ENCODE data around the gene KRT9. TPM values are rescaled to one million over a fixed set of nuclear protein-coding genes. Genes with fewer than 3 reads are reported as not detected.

The KRT9 gene
- total RNA-seq, 1 donor from 2014 or later: 0.30 TPM

DNA sequence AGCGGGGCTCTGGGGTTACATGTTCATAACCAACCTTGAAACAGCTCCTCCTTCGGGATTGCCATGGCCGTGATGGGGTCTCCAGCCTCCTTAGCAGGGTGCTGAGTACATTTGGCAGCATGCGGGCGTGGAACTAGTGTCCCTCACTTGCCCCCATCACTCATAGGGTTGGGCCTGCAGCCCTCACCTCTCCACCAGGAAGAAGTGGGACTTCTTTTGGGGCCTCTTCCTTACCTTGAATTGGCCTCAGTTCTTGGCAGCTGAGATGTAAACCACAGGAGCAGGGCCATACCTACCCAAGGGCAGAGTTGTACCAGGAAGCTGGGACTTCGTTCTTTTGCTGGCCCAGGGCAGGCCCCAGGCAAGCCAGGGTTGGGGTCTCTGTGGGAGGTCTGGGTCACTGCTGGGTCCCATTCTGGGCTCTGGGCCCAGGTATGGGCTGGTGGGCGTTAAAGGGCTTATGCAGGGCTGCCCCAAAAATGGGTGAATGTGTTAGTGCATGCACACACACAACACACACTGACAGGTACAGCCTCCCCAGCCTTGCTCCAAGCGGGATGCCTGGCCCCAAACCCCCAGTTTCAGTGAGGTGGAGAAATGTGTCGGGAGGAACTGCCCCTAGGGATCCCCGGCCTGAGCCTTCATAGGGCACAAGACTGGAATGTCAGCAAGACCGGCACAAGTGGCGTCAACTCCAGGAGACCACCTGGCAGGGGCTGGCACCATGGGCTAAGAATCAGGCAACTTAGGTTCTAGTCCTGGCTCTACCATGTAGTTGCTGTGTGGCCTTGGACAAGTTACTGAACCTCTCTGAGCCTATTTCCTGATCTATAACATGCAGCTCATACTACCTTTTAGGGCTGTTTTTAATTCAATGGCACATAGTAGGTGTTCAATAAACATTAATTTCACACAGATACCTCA is 49.3 kb downstream of the KRT9 start:
- Mint-ChIP-seq H3K9me3 (ENCODE audit: unreplicated experiment) (no peaks in the 10 kb centered on the region), H3K27me3 (ENCODE audit: unreplicated experiment) (peaks cover 6% of the 10 kb centered on the region), H3K4me3 (ENCODE audit: unreplicated experiment) (no peak overlapping the region), H3K27ac (ENCODE audit: unreplicated experiment) (no peak overlapping the region), H3K4me1 (ENCODE audit: unreplicated experiment) (peaks cover 16% of the 10 kb centered on the region), H3K36me3 (ENCODE audit: unreplicated experiment) (no peaks in the 10 kb centered on the region)
- TF ChIP-seq, protein P1, sequence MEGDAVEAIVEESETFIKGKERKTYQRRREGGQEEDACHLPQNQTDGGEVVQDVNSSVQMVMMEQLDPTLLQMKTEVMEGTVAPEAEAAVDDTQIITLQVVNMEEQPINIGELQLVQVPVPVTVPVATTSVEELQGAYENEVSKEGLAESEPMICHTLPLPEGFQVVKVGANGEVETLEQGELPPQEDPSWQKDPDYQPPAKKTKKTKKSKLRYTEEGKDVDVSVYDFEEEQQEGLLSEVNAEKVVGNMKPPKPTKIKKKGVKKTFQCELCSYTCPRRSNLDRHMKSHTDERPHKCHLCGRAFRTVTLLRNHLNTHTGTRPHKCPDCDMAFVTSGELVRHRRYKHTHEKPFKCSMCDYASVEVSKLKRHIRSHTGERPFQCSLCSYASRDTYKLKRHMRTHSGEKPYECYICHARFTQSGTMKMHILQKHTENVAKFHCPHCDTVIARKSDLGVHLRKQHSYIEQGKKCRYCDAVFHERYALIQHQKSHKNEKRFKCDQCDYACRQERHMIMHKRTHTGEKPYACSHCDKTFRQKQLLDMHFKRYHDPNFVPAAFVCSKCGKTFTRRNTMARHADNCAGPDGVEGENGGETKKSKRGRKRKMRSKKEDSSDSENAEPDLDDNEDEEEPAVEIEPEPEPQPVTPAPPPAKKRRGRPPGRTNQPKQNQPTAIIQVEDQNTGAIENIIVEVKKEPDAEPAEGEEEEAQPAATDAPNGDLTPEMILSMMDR (IDR thresholded peaks at IDR 0.05): no peak
- DNase-seq (ENCODE audit: extremely low spot score, unreplicated experiment): no peak

DNA sequence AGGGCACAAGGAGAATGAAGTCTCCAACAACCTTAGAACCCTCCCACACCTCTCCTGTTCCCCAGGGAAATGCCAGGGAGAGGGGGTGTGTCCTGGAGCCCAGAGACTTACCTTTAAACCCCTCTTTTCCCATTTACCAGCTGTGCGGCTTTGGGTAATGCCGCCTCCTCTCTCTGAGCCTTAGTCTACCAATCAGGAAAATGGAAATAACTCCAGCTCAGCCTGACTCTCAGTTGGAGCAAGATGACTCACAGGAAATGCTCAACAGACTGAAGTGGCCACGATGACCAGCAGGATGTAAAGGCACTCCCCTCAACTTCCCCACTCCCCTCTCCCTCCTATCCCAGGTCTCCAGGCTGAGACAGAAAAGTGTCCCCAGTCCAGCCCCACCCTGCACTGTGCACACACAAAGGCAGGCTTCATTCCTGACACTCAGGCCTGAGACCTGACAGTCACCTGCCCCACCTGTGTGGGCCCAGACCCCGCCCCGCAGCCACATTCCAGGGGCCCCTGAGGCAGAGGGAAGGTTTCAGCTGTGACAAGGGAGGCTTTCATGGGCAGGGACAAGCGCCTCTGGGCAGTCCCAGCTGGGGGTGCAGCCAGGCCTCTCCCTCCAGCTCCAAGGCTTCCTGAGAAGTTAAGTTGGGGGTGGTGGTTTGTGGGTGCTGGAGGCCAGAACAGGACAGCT is 50.1 kb downstream of the KRT9 start:
- Mint-ChIP-seq H3K36me3 (ENCODE audit: unreplicated experiment) (no peaks in the 10 kb centered on the region), H3K9me3 (ENCODE audit: unreplicated experiment) (no peaks in the 10 kb centered on the region), H3K4me1 (ENCODE audit: unreplicated experiment) (peaks cover 12% of the 10 kb centered on the region), H3K4me3 (ENCODE audit: unreplicated experiment) (no peak overlapping the region), H3K27me3 (ENCODE audit: unreplicated experiment) (no peaks in the 10 kb centered on the region), H3K27ac (ENCODE audit: unreplicated experiment) (no peak overlapping the region)
- DNase-seq (ENCODE audit: extremely low spot score, unreplicated experiment): no peak
- TF ChIP-seq, protein P1 (IDR thresholded peaks at IDR 0.05): no peak

DNA sequence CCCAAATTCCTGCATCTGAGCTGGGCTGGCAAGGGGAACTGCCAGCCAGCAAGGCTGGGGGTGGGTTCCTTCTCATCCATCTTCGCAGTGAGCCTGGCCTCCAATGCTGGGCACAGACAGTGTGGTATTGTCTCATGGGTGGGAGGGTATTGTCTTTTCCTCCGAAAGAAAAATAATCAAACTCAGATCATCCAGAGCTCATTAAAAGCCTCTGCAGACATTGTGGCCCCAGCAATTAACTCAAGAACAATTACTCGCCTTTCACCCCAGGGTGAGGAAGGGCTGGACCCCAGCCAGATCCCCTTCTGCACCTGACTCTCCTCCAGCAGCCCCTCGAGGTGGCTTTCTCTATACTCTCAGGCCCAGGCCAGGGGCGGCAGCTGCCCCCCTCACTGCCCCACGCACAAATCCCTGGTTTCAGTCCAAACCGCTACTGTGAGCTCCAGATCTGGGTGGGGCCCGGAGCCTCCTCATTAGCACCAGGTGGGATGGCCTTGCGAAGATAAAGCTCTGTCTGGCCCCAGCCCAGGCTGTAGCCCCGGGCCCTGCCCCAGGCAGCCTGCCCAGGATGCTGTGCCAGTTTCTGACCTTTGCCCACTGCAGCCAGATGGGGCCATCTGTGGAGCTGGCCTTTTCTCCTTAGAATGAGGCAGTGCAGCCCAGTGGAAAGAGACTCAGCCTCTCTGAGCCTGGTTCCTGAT is 50.9 kb downstream of the KRT9 start:
- TF ChIP-seq, protein P1 (IDR thresholded peaks at IDR 0.05): no peak
- H3K27me3 Mint-ChIP-seq (ENCODE audit: unreplicated experiment): no peaks in the 10 kb centered on the region
- H3K4me1 Mint-ChIP-seq (ENCODE audit: unreplicated experiment): peaks cover 12% of the 10 kb centered on the region
- no peak overlapping the region for H3K4me3 Mint-ChIP-seq (ENCODE audit: unreplicated experiment)
- DNase-seq (ENCODE audit: extremely low spot score, unreplicated experiment): no peak
- H3K9me3 Mint-ChIP-seq (ENCODE audit: unreplicated experiment): no peaks in the 10 kb centered on the region
- H3K27ac Mint-ChIP-seq (ENCODE audit: unreplicated experiment): no peak overlapping the region
- no peaks in the 10 kb centered on the region for H3K36me3 Mint-ChIP-seq (ENCODE audit: unreplicated experiment)

DNA sequence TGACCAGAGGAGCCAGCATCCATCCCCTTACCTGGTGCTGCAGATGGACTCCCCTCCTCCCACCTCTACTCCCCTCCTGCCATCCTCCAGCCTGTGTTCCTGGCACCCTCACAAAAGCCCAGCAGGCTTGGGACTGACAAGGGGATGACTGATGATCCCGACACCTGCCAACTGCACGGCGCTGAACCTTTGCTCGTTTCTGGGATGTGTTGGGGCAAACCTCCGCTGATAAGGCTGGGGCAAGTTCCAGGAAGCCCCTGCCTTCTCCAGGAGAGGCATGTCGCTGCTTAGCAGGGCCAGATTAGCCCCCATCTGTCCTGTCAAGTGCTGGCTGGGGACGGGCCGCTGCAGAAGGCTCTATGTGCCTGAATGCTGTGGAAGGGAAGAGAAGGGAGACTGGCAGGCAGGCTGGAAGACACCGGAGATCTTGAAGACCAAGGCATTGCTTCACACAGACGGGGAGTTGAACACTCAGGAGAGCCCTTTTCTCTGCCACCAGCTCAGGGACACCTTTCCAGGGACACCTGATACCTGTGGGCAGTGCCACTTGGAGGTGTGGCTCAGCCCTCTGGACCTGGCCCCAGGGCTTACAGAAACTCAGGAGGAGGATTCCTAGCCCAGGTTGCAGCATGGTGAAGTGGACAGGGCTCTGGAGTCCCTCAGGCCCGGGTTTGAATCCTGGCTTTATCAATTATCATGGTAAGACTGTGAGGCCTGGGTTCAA is 52.2 kb downstream of the KRT9 start:
- H3K9me3 Mint-ChIP-seq (ENCODE audit: unreplicated experiment): no peaks in the 10 kb centered on the region
- no peaks in the 10 kb centered on the region for H3K27me3 Mint-ChIP-seq (ENCODE audit: unreplicated experiment)
- peaks cover 12% of the 10 kb centered on the region for H3K4me1 Mint-ChIP-seq (ENCODE audit: unreplicated experiment)
- no peak overlapping the region for H3K27ac Mint-ChIP-seq (ENCODE audit: unreplicated experiment)
- DNase-seq (ENCODE audit: extremely low spot score, unreplicated experiment): no peak
- TF ChIP-seq, protein P1 (IDR thresholded peaks at IDR 0.05): no peak
- H3K4me3 Mint-ChIP-seq (ENCODE audit: unreplicated experiment): no peak overlapping the region
- no peaks in the 10 kb centered on the region for H3K36me3 Mint-ChIP-seq (ENCODE audit: unreplicated experiment)
